ENCODE data around the gene KRT73.
A peak's percentile ranks its signal among the peaks of the same experiment; 100 is the strongest.

KRT73 gene

GRCh38 chr12:52585066-52585465, 33.3 kb downstream of the KRT73 start:
- 0 out of 2 replicates have a peak overlapping the region, but pooled peaks have one; percentile 6 for H2AFZ ChIP-seq (ENCODE audit: low read length)
- H3K9ac ChIP-seq (ENCODE audit: low read depth, low read length, poor library complexity, severe bottlenecking) = peak overlapping the region; percentile 16
- peak overlapping the region; percentile 41 for H3K4me2 ChIP-seq (ENCODE audit: low read depth, low read length, poor library complexity, severe bottlenecking)
- H3K9me3 ChIP-seq (ENCODE audit: insufficient read depth, low read depth, low read length) = no peaks in the 10 kb centered on the region
- no peaks in the 10 kb centered on the region for H3F3A ChIP-seq (ENCODE audit: low read depth)
- no peaks in the 10 kb centered on the region for H3K27me3 ChIP-seq (ENCODE audit: insufficient read depth, low read length, poor library complexity, severe bottlenecking)
- H3K4me1 ChIP-seq (ENCODE audit: insufficient read depth, low read length, poor library complexity, severe bottlenecking) = peaks cover 39% of the 10 kb centered on the region
- no peak overlapping the region for H3K4me3 ChIP-seq (ENCODE audit: low read length, poor library complexity, severe bottlenecking)
- no peaks in the 10 kb centered on the region for H3K36me3 ChIP-seq (ENCODE audit: insufficient read depth, low read length)
- TF ChIP-seq EZH2phosphoT487 (IDR thresholded peaks at IDR 0.05; ENCODE audit: borderline replicate concordance) (no peak), CTCF (conservative IDR thresholded peaks at IDR 0.05; ENCODE audit: low read length) (no peak)
- H3K9me2 ChIP-seq (replicated peaks; ENCODE audit: low read depth, low read length) = no peaks in the 10 kb centered on the region
- H3K79me2 ChIP-seq (ENCODE audit: insufficient read depth, low read length) = no peaks in the 10 kb centered on the region
- H4K20me1 ChIP-seq (ENCODE audit: insufficient read depth, low read length, poor library complexity, severe bottlenecking) = no peaks in the 10 kb centered on the region

- Histone ChIP-seq H3F3A (ENCODE audit: low read depth) (no peaks in the 10 kb centered on the region), H3K36me3 (ENCODE audit: insufficient read depth, low read length) (no peaks in the 10 kb centered on the region), H3K4me1 (ENCODE audit: insufficient read depth, low read length, poor library complexity, severe bottlenecking) (peaks cover 37% of the 10 kb centered on the region), H3K27me3 (ENCODE audit: insufficient read depth, low read length, poor library complexity, severe bottlenecking) (no peaks in the 10 kb centered on the region), H2AFZ (ENCODE audit: low read length) (no peak overlapping the region), H3K4me3 (ENCODE audit: low read length, poor library complexity, severe bottlenecking) (no peak overlapping the region), H3K9me3 (ENCODE audit: insufficient read depth, low read depth, low read length) (no peaks in the 10 kb centered on the region), H3K9me2 (replicated peaks; ENCODE audit: low read depth, low read length) (no peaks in the 10 kb centered on the region), H3K9ac (ENCODE audit: low read depth, low read length, poor library complexity, severe bottlenecking) (no peak overlapping the region), H3K4me2 (ENCODE audit: low read depth, low read length, poor library complexity, severe bottlenecking) (no peak overlapping the region), H4K20me1 (ENCODE audit: insufficient read depth, low read length, poor library complexity, severe bottlenecking) (no peaks in the 10 kb centered on the region), H3K79me2 (ENCODE audit: insufficient read depth, low read length) (no peaks in the 10 kb centered on the region)
- TF ChIP-seq CTCF (conservative IDR thresholded peaks at IDR 0.05; ENCODE audit: low read length) (no peak), EZH2phosphoT487 (IDR thresholded peaks at IDR 0.05; ENCODE audit: borderline replicate concordance) (no peak)
These were observed 34.1 kb downstream of the KRT73 start for GRCh38 chr12:52584156-52584682.

GRCh38 chr12:52582971-52583456, 35.3 kb downstream of the KRT73 start:
- Histone ChIP-seq H3K9me3 (ENCODE audit: insufficient read depth, low read depth, low read length) (no peaks in the 10 kb centered on the region), H2AFZ (ENCODE audit: low read length) (0 out of 2 replicates have a peak overlapping the region, but pooled peaks have one; percentile 9), H3K27me3 (ENCODE audit: insufficient read depth, low read length, poor library complexity, severe bottlenecking) (no peaks in the 10 kb centered on the region), H3K79me2 (ENCODE audit: insufficient read depth, low read length) (no peaks in the 10 kb centered on the region), H3K36me3 (ENCODE audit: insufficient read depth, low read length) (no peaks in the 10 kb centered on the region), H3K9me2 (replicated peaks; ENCODE audit: low read depth, low read length) (no peaks in the 10 kb centered on the region), H3K4me3 (ENCODE audit: low read length, poor library complexity, severe bottlenecking) (no peak overlapping the region), H3F3A (ENCODE audit: low read depth) (no peaks in the 10 kb centered on the region), H3K4me1 (ENCODE audit: insufficient read depth, low read length, poor library complexity, severe bottlenecking) (peaks cover 34% of the 10 kb centered on the region), H4K20me1 (ENCODE audit: insufficient read depth, low read length, poor library complexity, severe bottlenecking) (no peaks in the 10 kb centered on the region), H3K4me2 (ENCODE audit: low read depth, low read length, poor library complexity, severe bottlenecking) (no peak overlapping the region), H3K9ac (ENCODE audit: low read depth, low read length, poor library complexity, severe bottlenecking) (no peak overlapping the region)
- TF ChIP-seq CTCF (conservative IDR thresholded peaks at IDR 0.05; ENCODE audit: low read length) (peak; percentile 85), EZH2phosphoT487 (IDR thresholded peaks at IDR 0.05; ENCODE audit: borderline replicate concordance) (no peak)

Measured in Loucy (cell line).